ENCODE data around the gene TNS1. TPM values are rescaled to one million over a fixed set of nuclear protein-coding genes. Genes with fewer than 3 reads are reported as not detected.

The TNS1 gene
- total RNA-seq, 1 experiment from 2014 or later = 1.5 TPM

GRCh38 chr2:217938036-217938435 is 64.8 kb downstream of the TNS1 start:
- H3K27me3 ChIP-seq (ENCODE audit: low read length) = peaks cover 83% of the 10 kb centered on the region
- no peaks in the 10 kb centered on the region for H3K9me2 ChIP-seq (replicated peaks; ENCODE audit: low read length)
- CTCF ChIA-PET = no interaction called here
- H4K20me1 ChIP-seq (ENCODE audit: low read length) = no peaks in the 10 kb centered on the region
- H3K36me3 ChIP-seq (ENCODE audit: low read depth, low read length) = no peaks in the 10 kb centered on the region
- H3K9ac ChIP-seq (ENCODE audit: low read length) = no peak overlapping the region
- no peak overlapping the region for H3K4me2 ChIP-seq (ENCODE audit: low read length)
- H3K4me1 ChIP-seq (ENCODE audit: insufficient read depth, low read length) = no peaks in the 10 kb centered on the region
- DNase-seq (no peak), ATAC-seq (no peak)
- no peaks in the 10 kb centered on the region for H3F3A ChIP-seq (ENCODE audit: low read length, unreplicated experiment)
- BruUV-seq (replicated peaks) = no TSS peak
- no peak overlapping the region for H3K4me3 ChIP-seq (ENCODE audit: low read length)
- no peak overlapping the region for H3K27ac ChIP-seq (ENCODE audit: low read length)
- H3K9me3 ChIP-seq (ENCODE audit: low read length) = no peaks in the 10 kb centered on the region
- POLR2A ChIA-PET (ENCODE audit: unreplicated experiment) = no interaction called here
- intact Hi-C loops (cut with micrococcal nuclease) = no loop called here
- H2AFZ ChIP-seq (ENCODE audit: low read length) = no peak overlapping the region
- no peaks in the 10 kb centered on the region for H3K79me2 ChIP-seq (ENCODE audit: low read length)
- TF ChIP-seq CTCF (conservative IDR thresholded peaks at IDR 0.05; ENCODE audit: low read depth, low read length) = no peak
- TF ChIP-seq EZH2 (IDR thresholded peaks at IDR 0.05; ENCODE audit: low read length, unreplicated experiment) = no peak
- TF ChIP-seq EZH2phosphoT487 (IDR thresholded peaks at IDR 0.05; ENCODE audit: borderline replicate concordance, low read length) = no peak

DNA sequence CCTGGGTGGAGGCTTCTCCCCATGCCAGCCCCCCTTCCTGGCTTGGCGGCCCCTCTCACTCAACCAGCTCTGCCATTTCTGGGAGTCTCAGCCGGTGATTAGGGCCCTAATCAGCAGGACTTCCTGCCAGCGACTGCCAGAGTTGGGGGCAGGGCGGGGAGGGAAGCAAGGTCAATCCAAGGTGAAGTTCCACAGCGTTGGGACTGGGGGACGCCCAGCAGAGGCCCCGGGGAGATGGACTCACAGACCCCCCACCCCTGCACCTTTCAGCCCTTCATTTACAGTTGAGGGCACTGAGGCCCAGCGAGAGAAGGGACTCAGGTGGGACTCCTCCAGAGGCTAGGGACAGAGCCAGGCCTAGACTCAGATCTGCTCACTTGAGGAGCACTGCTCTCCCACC is 65.3 kb downstream of the TNS1 start:
- intact Hi-C loops (cut with micrococcal nuclease) = no loop called here
- Histone ChIP-seq H3K27ac (ENCODE audit: low read length) (no peak overlapping the region), H3K9me2 (replicated peaks; ENCODE audit: low read length) (no peaks in the 10 kb centered on the region), H3K9me3 (ENCODE audit: low read length) (no peaks in the 10 kb centered on the region), H3K27me3 (ENCODE audit: low read length) (peaks cover 86% of the 10 kb centered on the region), H3K9ac (ENCODE audit: low read length) (no peak overlapping the region), H2AFZ (ENCODE audit: low read length) (no peak overlapping the region), H3K4me1 (ENCODE audit: insufficient read depth, low read length) (no peaks in the 10 kb centered on the region), H3K4me3 (ENCODE audit: low read length) (no peak overlapping the region), H3K79me2 (ENCODE audit: low read length) (no peaks in the 10 kb centered on the region), H4K20me1 (ENCODE audit: low read length) (no peaks in the 10 kb centered on the region), H3F3A (ENCODE audit: low read length, unreplicated experiment) (no peaks in the 10 kb centered on the region), H3K4me2 (ENCODE audit: low read length) (no peak overlapping the region), H3K36me3 (ENCODE audit: low read depth, low read length) (no peaks in the 10 kb centered on the region)
- CTCF ChIA-PET = no interaction called here
- POLR2A ChIA-PET (ENCODE audit: unreplicated experiment) = no interaction called here
- ATAC-seq (no peak), DNase-seq (no peak)
- no TSS peak for BruUV-seq (replicated peaks)
- TF ChIP-seq EZH2 (IDR thresholded peaks at IDR 0.05; ENCODE audit: low read length, unreplicated experiment) (no peak), CTCF (conservative IDR thresholded peaks at IDR 0.05; ENCODE audit: low read depth, low read length) (no peak), EZH2phosphoT487 (IDR thresholded peaks at IDR 0.05; ENCODE audit: borderline replicate concordance, low read length) (no peak)

DNA sequence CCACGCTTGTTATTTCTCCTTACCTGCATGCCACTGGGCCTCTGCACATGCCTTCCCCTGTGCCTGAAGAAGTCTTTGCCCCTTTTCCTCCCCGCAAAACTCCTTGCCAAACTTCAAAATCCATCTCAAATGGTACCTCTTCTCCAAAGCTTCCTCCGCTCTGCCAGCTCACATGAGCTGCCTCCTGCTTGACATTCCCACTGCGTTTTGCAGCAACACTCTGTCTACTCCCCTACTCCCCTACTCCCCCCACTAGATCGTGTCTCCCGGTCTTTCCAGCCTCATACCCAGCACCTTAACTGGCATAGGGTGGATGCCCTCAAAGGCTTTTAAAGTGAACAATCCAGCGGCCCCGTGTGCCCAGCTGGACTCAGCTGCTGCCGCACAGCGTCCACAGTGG is 65.8 kb downstream of the TNS1 start:
- H3K9ac ChIP-seq (ENCODE audit: low read length) = no peak overlapping the region
- CTCF ChIA-PET = no interaction called here
- H3K4me3 ChIP-seq (ENCODE audit: low read length) = no peak overlapping the region

More for the DNA sequence above, 65.8 kb downstream of the TNS1 start:
- no peaks in the 10 kb centered on the region for H4K20me1 ChIP-seq (ENCODE audit: low read length)
- no peaks in the 10 kb centered on the region for H3K9me2 ChIP-seq (replicated peaks; ENCODE audit: low read length)
- intact Hi-C loops (cut with micrococcal nuclease) = no loop called here
- DNase-seq (no peak), ATAC-seq (no peak)
- H3K36me3 ChIP-seq (ENCODE audit: low read depth, low read length) = no peaks in the 10 kb centered on the region
- no peaks in the 10 kb centered on the region for H3F3A ChIP-seq (ENCODE audit: low read length, unreplicated experiment)
- peaks cover 86% of the 10 kb centered on the region for H3K27me3 ChIP-seq (ENCODE audit: low read length)
- H3K4me2 ChIP-seq (ENCODE audit: low read length) = no peak overlapping the region
- H3K79me2 ChIP-seq (ENCODE audit: low read length) = no peaks in the 10 kb centered on the region
- BruUV-seq (replicated peaks) = no TSS peak
- H3K9me3 ChIP-seq (ENCODE audit: low read length) = no peaks in the 10 kb centered on the region
- H3K27ac ChIP-seq (ENCODE audit: low read length) = no peak overlapping the region
- POLR2A ChIA-PET (ENCODE audit: unreplicated experiment) = no interaction called here
- TF ChIP-seq EZH2phosphoT487 (IDR thresholded peaks at IDR 0.05; ENCODE audit: borderline replicate concordance, low read length) (no peak), CTCF (conservative IDR thresholded peaks at IDR 0.05; ENCODE audit: low read depth, low read length) (no peak), EZH2 (IDR thresholded peaks at IDR 0.05; ENCODE audit: low read length, unreplicated experiment) (no peak)
- H3K4me1 ChIP-seq (ENCODE audit: insufficient read depth, low read length) = no peaks in the 10 kb centered on the region
- no peak overlapping the region for H2AFZ ChIP-seq (ENCODE audit: low read length)
